ENCODE data around the gene C16orf92. TPM values are rescaled to one million over a fixed set of nuclear protein-coding genes. Genes with fewer than 3 reads are reported as not detected.

The C16orf92 gene
- total RNA-seq, 1 experiment from 2014 or later, result not detected

DNA sequence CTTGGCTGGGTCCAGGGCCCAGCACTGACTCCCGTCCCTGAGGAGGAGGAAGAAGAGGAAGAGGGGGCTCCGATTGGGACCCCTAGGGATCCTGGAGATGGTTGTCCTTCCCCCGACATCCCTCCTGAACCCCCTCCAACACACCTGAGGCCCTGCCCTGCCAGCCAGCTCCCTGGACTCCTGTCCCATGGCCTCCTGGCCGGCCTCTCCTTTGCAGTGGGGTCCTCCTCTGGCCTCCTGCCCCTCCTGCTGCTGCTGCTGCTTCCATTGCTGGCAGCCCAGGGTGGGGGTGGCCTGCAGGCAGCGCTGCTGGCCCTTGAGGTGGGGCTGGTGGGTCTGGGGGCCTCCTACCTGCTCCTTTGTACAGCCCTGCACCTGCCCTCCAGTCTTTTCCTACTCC lies 36.1 kb upstream of the C16orf92 start:
- no peak overlapping the region for H3K27ac ChIP-seq
- no peaks in the 10 kb centered on the region for H3K4me1 ChIP-seq (replicated peaks; ENCODE audit: insufficient read depth)
- H3F3A ChIP-seq (ENCODE audit: insufficient read depth, low read depth), result peaks cover 14% of the 10 kb centered on the region
- BruUV-seq (replicated peaks), result no TSS peak
- no peak overlapping the region for H3K4me2 ChIP-seq
- H3K9me2 ChIP-seq (ENCODE audit: insufficient read depth), result no peaks in the 10 kb centered on the region
- H3K4me3 ChIP-seq, result no peak overlapping the region
- POLR2A ChIA-PET (ENCODE audit: unreplicated experiment), result interaction anchor here (0.6 kb wide), 1 partner anchor 197 kb away, joined by 4 read pairs; the partner anchor contains the start of gene KIF22
- H2AFZ ChIP-seq, result no peak overlapping the region
- TF ChIP-seq, protein P1, sequence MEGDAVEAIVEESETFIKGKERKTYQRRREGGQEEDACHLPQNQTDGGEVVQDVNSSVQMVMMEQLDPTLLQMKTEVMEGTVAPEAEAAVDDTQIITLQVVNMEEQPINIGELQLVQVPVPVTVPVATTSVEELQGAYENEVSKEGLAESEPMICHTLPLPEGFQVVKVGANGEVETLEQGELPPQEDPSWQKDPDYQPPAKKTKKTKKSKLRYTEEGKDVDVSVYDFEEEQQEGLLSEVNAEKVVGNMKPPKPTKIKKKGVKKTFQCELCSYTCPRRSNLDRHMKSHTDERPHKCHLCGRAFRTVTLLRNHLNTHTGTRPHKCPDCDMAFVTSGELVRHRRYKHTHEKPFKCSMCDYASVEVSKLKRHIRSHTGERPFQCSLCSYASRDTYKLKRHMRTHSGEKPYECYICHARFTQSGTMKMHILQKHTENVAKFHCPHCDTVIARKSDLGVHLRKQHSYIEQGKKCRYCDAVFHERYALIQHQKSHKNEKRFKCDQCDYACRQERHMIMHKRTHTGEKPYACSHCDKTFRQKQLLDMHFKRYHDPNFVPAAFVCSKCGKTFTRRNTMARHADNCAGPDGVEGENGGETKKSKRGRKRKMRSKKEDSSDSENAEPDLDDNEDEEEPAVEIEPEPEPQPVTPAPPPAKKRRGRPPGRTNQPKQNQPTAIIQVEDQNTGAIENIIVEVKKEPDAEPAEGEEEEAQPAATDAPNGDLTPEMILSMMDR (conservative IDR thresholded peaks at IDR 0.05), result no peak
- no peak for TF ChIP-seq EZH2 (IDR thresholded peaks at IDR 0.05; ENCODE audit: low read depth)
- H3K9me3 ChIP-seq (ENCODE audit: insufficient read depth, low read depth), result no peaks in the 10 kb centered on the region
- no peaks in the 10 kb centered on the region for H3K27me3 ChIP-seq (ENCODE audit: insufficient read depth, low read depth)
- DNase-seq, result no peak
- H3K79me2 ChIP-seq (ENCODE audit: low read depth), result no peaks in the 10 kb centered on the region
- intact Hi-C loops (cut with micrococcal nuclease; ENCODE audit: unreplicated experiment), result no loop called here
- CTCF ChIA-PET, result no interaction called here
- no peaks in the 10 kb centered on the region for H4K20me1 ChIP-seq (ENCODE audit: insufficient read depth)
- H3K36me3 ChIP-seq (ENCODE audit: low read depth), result peaks cover 25% of the 10 kb centered on the region

DNA sequence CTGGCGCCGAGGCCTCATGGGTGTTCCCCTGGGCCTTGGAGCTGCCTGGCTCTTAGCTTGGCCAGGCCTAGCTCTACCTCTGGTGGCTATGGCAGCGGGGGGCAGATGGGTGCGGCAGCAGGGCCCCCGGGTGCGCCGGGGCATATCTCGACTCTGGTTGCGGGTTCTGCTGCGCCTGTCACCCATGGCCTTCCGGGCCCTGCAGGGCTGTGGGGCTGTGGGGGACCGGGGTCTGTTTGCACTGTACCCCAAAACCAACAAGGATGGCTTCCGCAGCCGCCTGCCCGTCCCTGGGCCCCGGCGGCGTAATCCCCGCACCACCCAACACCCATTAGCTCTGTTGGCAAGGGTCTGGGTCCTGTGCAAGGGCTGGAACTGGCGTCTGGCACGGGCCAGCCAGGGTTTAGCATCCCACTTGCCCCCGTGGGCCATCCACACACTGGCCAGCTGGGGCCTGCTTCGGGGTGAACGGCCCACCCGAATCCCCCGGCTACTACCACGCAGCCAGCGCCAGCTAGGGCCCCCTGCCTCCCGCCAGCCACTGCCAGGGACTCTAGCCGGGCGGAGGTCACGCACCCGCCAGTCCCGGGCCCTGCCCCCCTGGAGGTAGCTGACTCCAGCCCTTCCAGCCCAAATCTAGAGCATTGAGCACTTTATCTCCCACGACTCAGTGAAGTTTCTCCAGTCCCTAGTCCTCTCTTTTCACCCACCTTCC lies 35.5 kb upstream of the C16orf92 start:
- H2AFZ ChIP-seq, result no peak overlapping the region

DNA sequence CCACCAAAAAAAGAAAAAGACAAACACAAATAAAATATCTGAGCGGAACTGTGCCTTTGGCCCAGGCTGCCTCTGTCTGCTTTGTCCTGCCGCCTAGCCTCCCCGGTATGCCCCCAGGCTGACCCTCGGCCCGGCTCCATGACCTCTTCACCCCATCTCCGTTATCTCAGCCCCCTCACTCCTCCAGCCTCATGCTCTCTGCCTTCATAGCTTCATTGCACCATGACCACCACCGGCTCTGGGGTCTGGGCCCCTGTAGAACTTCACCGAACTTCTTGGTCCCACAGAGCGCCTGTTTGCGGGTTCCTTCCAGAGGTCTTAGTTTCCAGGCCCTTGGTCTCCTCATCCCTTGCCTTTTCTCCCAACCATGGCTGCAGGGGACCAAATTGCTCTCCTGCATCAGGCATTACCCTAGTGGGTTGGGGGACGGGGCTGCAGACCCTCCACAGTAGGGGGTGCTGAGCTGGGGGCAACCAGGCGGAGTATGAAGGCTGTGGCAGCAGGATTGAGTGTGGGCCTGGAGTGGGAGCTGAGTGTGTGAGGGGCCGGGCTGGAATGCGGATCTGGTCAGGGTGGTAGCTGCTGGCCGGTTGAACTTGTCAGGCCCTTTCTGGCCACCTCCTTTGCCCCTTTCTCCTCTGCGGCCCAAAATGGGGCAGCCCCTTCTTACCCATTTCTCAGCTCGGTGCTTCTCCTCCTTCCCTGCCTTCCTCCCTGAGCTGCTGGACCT lies 34.5 kb upstream of the C16orf92 start:
- ChIA-PET POLR2A (ENCODE audit: unreplicated experiment) (no interaction called here), CTCF (no interaction called here)
- no peak overlapping the region for H3K4me2 ChIP-seq
- peaks cover 2% of the 10 kb centered on the region; the same call in 1 of the 2 replicates for H3K4me1 ChIP-seq (replicated peaks; ENCODE audit: insufficient read depth)
- peaks cover 22% of the 10 kb centered on the region for H3F3A ChIP-seq (ENCODE audit: insufficient read depth, low read depth)
- no peak overlapping the region for H3K27ac ChIP-seq
- H3K79me2 ChIP-seq (ENCODE audit: low read depth), result no peaks in the 10 kb centered on the region
- no peak for DNase-seq
- no peaks in the 10 kb centered on the region for H3K9me3 ChIP-seq (ENCODE audit: insufficient read depth, low read depth)
- BruUV-seq (replicated peaks), result no TSS peak
- H2AFZ ChIP-seq, result no peak overlapping the region
- intact Hi-C loops (cut with micrococcal nuclease; ENCODE audit: unreplicated experiment), result no loop called here
- H4K20me1 ChIP-seq (ENCODE audit: insufficient read depth), result no peaks in the 10 kb centered on the region
- H3K27me3 ChIP-seq (ENCODE audit: insufficient read depth, low read depth), result no peaks in the 10 kb centered on the region
- TF ChIP-seq EZH2 (IDR thresholded peaks at IDR 0.05; ENCODE audit: low read depth), result no peak
- TF ChIP-seq, protein P1 (conservative IDR thresholded peaks at IDR 0.05), result no peak
- peaks cover 19% of the 10 kb centered on the region for H3K36me3 ChIP-seq (ENCODE audit: low read depth)
- H3K4me3 ChIP-seq, result no peak overlapping the region
- no peaks in the 10 kb centered on the region for H3K9me2 ChIP-seq (ENCODE audit: insufficient read depth)

More for the DNA sequence above, 35.5 kb upstream of the C16orf92 start:
- DNase-seq, result no peak
- ChIA-PET POLR2A (ENCODE audit: unreplicated experiment) (interaction anchor here (0.6 kb wide), 1 partner anchor 197 kb away, joined by 4 read pairs; the partner anchor contains the start of gene KIF22), CTCF (no interaction called here)
- H4K20me1 ChIP-seq (ENCODE audit: insufficient read depth), result no peaks in the 10 kb centered on the region
- no peaks in the 10 kb centered on the region for H3K9me3 ChIP-seq (ENCODE audit: insufficient read depth, low read depth)
- H3K27me3 ChIP-seq (ENCODE audit: insufficient read depth, low read depth), result no peaks in the 10 kb centered on the region
- no peak overlapping the region for H3K27ac ChIP-seq
- peaks cover 21% of the 10 kb centered on the region for H3K36me3 ChIP-seq (ENCODE audit: low read depth)
- no peaks in the 10 kb centered on the region for H3K9me2 ChIP-seq (ENCODE audit: insufficient read depth)
- TF ChIP-seq, protein P1 (conservative IDR thresholded peaks at IDR 0.05), result no peak
- no peak for TF ChIP-seq EZH2 (IDR thresholded peaks at IDR 0.05; ENCODE audit: low read depth)
- no TSS peak for BruUV-seq (replicated peaks)
- no peak overlapping the region for H3K4me2 ChIP-seq
- peaks cover 20% of the 10 kb centered on the region for H3F3A ChIP-seq (ENCODE audit: insufficient read depth, low read depth)
- H3K4me3 ChIP-seq, result no peak overlapping the region
- no peaks in the 10 kb centered on the region for H3K79me2 ChIP-seq (ENCODE audit: low read depth)
- intact Hi-C loops (cut with micrococcal nuclease; ENCODE audit: unreplicated experiment), result no loop called here
- H3K4me1 ChIP-seq (replicated peaks; ENCODE audit: insufficient read depth), result no peaks in the 10 kb centered on the region
